Natural killer cell (primary cell): Measurements from ENCODE around the gene CCDC78. TPM values are rescaled to one million over a fixed set of nuclear protein-coding genes. Genes with fewer than 3 reads are reported as not detected.

ENCODE experiments used
- ATAC-seq, 3 donors: fragments of 150-1000 bp in 2 of 3; fragments of 200-7000 bp in 1 of 3; cut with Tn5 transposase; 1 replicate in 1 of 3; 2 replicates in 2 of 3; pipeline ENCODE4 v1.10.0; 2021; ENCODE audit warnings: mild to moderate bottlenecking in 2 of 3, moderate library complexity in 2 of 3
- DNase-seq, 2 donors: peaks; one replicate each; pipeline versions ENCODE4 v3.0.0 to v3.0.0-alpha.2; 2013 to 2021; ENCODE audit warnings: mixed read lengths in 1 of 2
- H3K27ac ChIP-seq: one replicate; pipeline ENCODE4 v1.5.1; 2013; ENCODE audit warnings: mild to moderate bottlenecking, low read length
- H3K27me3 ChIP-seq: one replicate; pipeline ENCODE4 v1.6.1; 2013; ENCODE audit warnings: low read length; ENCODE audit not compliant: control insufficient read depth, insufficient read depth
- H3K36me3 ChIP-seq: one replicate; pipeline ENCODE4 v1.6.1; 2013; ENCODE audit warnings: low read length; ENCODE audit not compliant: control insufficient read depth, insufficient read depth
- H3K4me1 ChIP-seq: one replicate; pipeline ENCODE4 v1.6.1; 2013; ENCODE audit warnings: low read length; ENCODE audit not compliant: control insufficient read depth, insufficient read depth
- H3K4me3 ChIP-seq: one replicate; pipeline ENCODE4 v1.5.1; 2013; ENCODE audit warnings: low read length
- H3K9me3 ChIP-seq: one replicate; pipeline ENCODE4 v1.6.1; 2013; ENCODE audit warnings: low read length; ENCODE audit not compliant: control insufficient read depth, insufficient read depth
- H3K27ac Mint-ChIP-seq, 2 donors: one replicate each; pipeline ENCODE4 v1.8.0; 2022; ENCODE audit warnings: mild to moderate bottlenecking in 2 of 2, mixed read lengths in 2 of 2, moderate library complexity in 1 of 2
- H3K27me3 Mint-ChIP-seq, 2 donors: one replicate each; pipeline ENCODE4 v1.8.0; 2022; ENCODE audit warnings: low read depth in 2 of 2, mixed read lengths in 2 of 2
- H3K36me3 Mint-ChIP-seq: one replicate; pipeline ENCODE4 v1.8.0; 2022; ENCODE audit warnings: mixed read lengths
- H3K4me1 Mint-ChIP-seq, 2 donors: one replicate each; pipeline ENCODE4 v1.8.0; 2022; ENCODE audit warnings: mixed read lengths in 2 of 2
- H3K4me3 Mint-ChIP-seq: one replicate; pipeline ENCODE4 v1.8.0; 2022; ENCODE audit warnings: mild to moderate bottlenecking, moderate library complexity, mixed read lengths
- H3K9me3 Mint-ChIP-seq, 2 donors: one replicate each; pipeline ENCODE4 v1.8.0; 2022; ENCODE audit warnings: mixed read lengths in 2 of 2
- WGBS: methylation state at CpG from one replicate; pipeline ENCODE4 v1.1.7; 2013; ENCODE audit warnings: missing lambda C conversion rate; ENCODE audit not compliant: insufficient coverage; 5-methylcytosine and 5-hydroxymethylcytosine counted together
- intact Hi-C: fragments of 100-400 bp; cut with micrococcal nuclease; formaldehyde crosslinking; loops from one replicate; pipeline ENCODE4 v1.14.2; 2022
- total RNA-seq, 4 donors: library from RNA; stranded (reverse); fragments of 120-200 nt in 1 of 4; gene quantifications; one replicate each; pipeline versions ENCODE4 v1.2.3 to v1.2.4, GENCODE V29; 2013 to 2022
- TF ChIP-seq, protein P1 (sequence below): fragments of 200-600 bp; IDR thresholded peaks from one replicate; pipeline ENCODE4 v1.8.0; 2022; ENCODE audit warnings: antibody characterized with exemption

CCDC78 gene
- total RNA-seq, 3 donors from 2014 or later (not counting 1 experiment from before 2014, with no cell fraction given) = 6.2 to 10.0 (median 7.7) TPM

GRCh38 chr16:728890-729744, 2.9 kb upstream of the CCDC78 start:
- Mint-ChIP-seq H3K27me3 (no peaks in the 10 kb centered on the region), H3K9me3 (no peaks in the 10 kb centered on the region), H3K36me3 (no peaks in the 10 kb centered on the region), H3K4me3 (peak overlapping the region; percentile 37), H3K27ac (no peak overlapping the region), H3K4me1 (peaks cover 0 to 3% of the 10 kb centered on the region in 2 donors)
- ATAC-seq = no peak
- Histone ChIP-seq H3K9me3 (no peaks in the 10 kb centered on the region), H3K4me1 (peaks cover 24% of the 10 kb centered on the region), H3K4me3 (no peak overlapping the region), H3K27me3 (no peaks in the 10 kb centered on the region), H3K27ac (no peak overlapping the region), H3K36me3 (peaks cover 9% of the 10 kb centered on the region)
- 85% methylated on average over 54 of the region's 55 CpGs for WGBS
- DNase-seq = no peak
- intact Hi-C loops = no loop called here
- TF ChIP-seq, protein P1, sequence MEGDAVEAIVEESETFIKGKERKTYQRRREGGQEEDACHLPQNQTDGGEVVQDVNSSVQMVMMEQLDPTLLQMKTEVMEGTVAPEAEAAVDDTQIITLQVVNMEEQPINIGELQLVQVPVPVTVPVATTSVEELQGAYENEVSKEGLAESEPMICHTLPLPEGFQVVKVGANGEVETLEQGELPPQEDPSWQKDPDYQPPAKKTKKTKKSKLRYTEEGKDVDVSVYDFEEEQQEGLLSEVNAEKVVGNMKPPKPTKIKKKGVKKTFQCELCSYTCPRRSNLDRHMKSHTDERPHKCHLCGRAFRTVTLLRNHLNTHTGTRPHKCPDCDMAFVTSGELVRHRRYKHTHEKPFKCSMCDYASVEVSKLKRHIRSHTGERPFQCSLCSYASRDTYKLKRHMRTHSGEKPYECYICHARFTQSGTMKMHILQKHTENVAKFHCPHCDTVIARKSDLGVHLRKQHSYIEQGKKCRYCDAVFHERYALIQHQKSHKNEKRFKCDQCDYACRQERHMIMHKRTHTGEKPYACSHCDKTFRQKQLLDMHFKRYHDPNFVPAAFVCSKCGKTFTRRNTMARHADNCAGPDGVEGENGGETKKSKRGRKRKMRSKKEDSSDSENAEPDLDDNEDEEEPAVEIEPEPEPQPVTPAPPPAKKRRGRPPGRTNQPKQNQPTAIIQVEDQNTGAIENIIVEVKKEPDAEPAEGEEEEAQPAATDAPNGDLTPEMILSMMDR = no peak

- H3K27ac ChIP-seq = peak overlapping the region; percentile 47
- H3K27me3 Mint-ChIP-seq = no peaks in the 10 kb centered on the region
- WGBS = under 1% methylated on average over 80 of the region's 80 CpGs
- ATAC-seq (peak; percentile 74 to 79 (median 79)), DNase-seq (peak; percentile 72 to 89)
- H3K27ac Mint-ChIP-seq = no peak overlapping the region
- TF ChIP-seq, protein P1 = no peak
- H3K4me3 Mint-ChIP-seq = peak overlapping the region; percentile 37
- peaks cover 0 to 3% of the 10 kb centered on the region in 2 donors for H3K4me1 Mint-ChIP-seq
- peak overlapping the region; percentile 32 for H3K4me3 ChIP-seq
- H3K9me3 Mint-ChIP-seq = no peaks in the 10 kb centered on the region
- H3K36me3 Mint-ChIP-seq = no peaks in the 10 kb centered on the region
- intact Hi-C loops = no loop called here
- peaks cover 5% of the 10 kb centered on the region for H3K36me3 ChIP-seq
- peaks cover 24% of the 10 kb centered on the region for H3K4me1 ChIP-seq
- no peaks in the 10 kb centered on the region for H3K27me3 ChIP-seq
- no peaks in the 10 kb centered on the region for H3K9me3 ChIP-seq
Measured at GRCh38 chr16:728131-728889, 2.1 kb upstream of the CCDC78 start.

DNA sequence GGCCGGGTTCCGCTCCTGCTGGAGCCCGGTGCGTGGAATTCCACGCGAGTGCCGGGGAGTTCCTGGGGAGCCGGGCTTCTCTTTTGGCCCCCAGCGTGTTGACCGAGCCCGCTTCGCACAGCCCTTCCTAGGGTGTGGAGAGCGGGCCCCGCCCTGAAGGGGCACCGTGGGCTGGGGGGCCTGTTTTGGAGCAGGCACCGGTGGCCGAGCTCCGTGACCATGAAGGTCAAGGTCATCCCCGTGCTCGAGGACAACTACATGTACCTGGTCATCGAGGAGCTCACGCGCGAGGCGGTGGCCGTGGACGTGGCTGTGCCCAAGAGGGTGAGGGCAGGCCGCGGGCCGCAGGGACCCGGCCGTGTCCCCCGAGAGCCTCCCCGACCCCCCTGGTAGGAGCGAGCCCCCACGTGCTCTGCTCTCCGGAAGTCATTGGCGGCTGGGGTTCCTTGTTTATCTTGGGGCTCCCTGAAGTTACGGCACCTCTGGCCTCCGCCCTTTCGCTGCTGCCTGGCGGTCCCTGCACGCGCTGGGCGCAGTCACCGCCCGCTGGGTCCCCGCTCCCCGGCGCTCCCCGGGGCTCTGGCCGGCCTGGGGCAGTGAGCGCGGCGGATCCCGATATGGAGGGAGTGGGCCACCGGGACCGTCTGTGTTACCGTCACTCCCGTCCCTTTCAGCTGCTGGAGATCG, 1.2 kb upstream of the CCDC78 start:
- under 1% methylated on average over 61 of the region's 61 CpGs for WGBS
- no peak overlapping the region for H3K27ac Mint-ChIP-seq
- peak overlapping the region; percentile 86 for H3K27ac ChIP-seq
- H3K27me3 ChIP-seq = no peaks in the 10 kb centered on the region
- ATAC-seq = peak in 2 of 3 donors; percentile 7 to 15
- H3K27me3 Mint-ChIP-seq = no peaks in the 10 kb centered on the region
- TF ChIP-seq, protein P1 = no peak
- intact Hi-C loops = no loop called here
- H3K9me3 ChIP-seq = no peaks in the 10 kb centered on the region
- H3K4me1 Mint-ChIP-seq = peaks cover 0 to 8% of the 10 kb centered on the region in 2 donors
- H3K4me3 ChIP-seq = peak overlapping the region; percentile 92
- DNase-seq = peak; percentile 38 to 59
- peaks cover 29% of the 10 kb centered on the region for H3K4me1 ChIP-seq
- H3K4me3 Mint-ChIP-seq = peak overlapping the region; percentile 56
- peaks cover 2% of the 10 kb centered on the region for H3K36me3 ChIP-seq
- H3K9me3 Mint-ChIP-seq = no peaks in the 10 kb centered on the region
- no peaks in the 10 kb centered on the region for H3K36me3 Mint-ChIP-seq
